ENCODE measurements around the gene RHBG. TPM values are rescaled to one million over a fixed set of nuclear protein-coding genes. Genes with fewer than 3 reads are reported as not detected.

The RHBG gene
- total RNA-seq, 1 experiment from 2014 or later = 1.5 TPM

DNA sequence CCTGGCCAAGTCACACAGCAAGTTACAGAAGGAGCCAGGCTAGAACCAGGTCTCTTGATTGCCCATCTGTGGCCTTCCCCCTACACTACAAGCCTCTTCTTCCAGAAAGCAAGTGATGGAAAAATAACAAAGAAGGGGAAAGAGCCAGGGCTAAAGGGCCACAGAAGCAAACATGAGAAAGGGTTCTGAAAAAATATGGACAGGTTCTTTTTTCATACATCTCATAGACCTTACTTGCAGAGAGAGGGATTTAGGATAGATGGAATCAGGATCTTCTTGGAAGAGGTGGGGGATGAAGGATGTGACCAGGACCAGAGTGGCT, 3.2 kb downstream of the RHBG start:
- Histone ChIP-seq H3K23me2 (ENCODE audit: insufficient read length, low read depth, low read length, poor library complexity, severe bottlenecking) (peaks cover 4% of the 10 kb centered on the region), H4K8ac (replicated peaks; ENCODE audit: insufficient read length, low read depth, low read length) (no peak overlapping the region), H2BK120ac (ENCODE audit: low read depth, low read length, poor library complexity, severe bottlenecking) (no peak overlapping the region), H3K23ac (ENCODE audit: insufficient read length, low read depth, low read length) (no peak overlapping the region), H3K18ac (ENCODE audit: insufficient read length, low read depth, low read length) (no peak overlapping the region), H3K14ac (ENCODE audit: insufficient read depth, low read length) (no peak overlapping the region), H3K27me3 (ENCODE audit: insufficient read depth, low read length) (no peaks in the 10 kb centered on the region; the same call in 1 of the 2 replicates), H4K20me1 (ENCODE audit: control insufficient read depth, insufficient read depth, insufficient read length) (no peaks in the 10 kb centered on the region), H3K79me1 (ENCODE audit: insufficient read depth, low read depth, low read length, poor library complexity, severe bottlenecking) (no peaks in the 10 kb centered on the region), H2AK5ac (ENCODE audit: insufficient read length, low read length) (no peak overlapping the region), H3T11ph (ENCODE audit: low read length) (no peak overlapping the region), H3K4me2 (ENCODE audit: insufficient read depth, insufficient read length, low read length) (no peak overlapping the region), H3K79me2 (ENCODE audit: insufficient read depth, low read length) (no peaks in the 10 kb centered on the region), H2BK12ac (ENCODE audit: insufficient read length, low read depth, low read length) (no peak overlapping the region), H2BK5ac (ENCODE audit: insufficient read length, low read length) (no peak overlapping the region), H2AFZ (ENCODE audit: low read length) (no peak overlapping the region), H3K56ac (ENCODE audit: insufficient read length, low read depth, low read length) (no peak overlapping the region), H2BK15ac (ENCODE audit: low read depth, low read length) (no peak overlapping the region), H3K4ac (ENCODE audit: low read depth, low read length) (no peak overlapping the region), H3K27ac (ENCODE audit: insufficient read length, low read depth, low read length) (no peak overlapping the region), H4K5ac (ENCODE audit: insufficient read length, low read depth, low read length) (no peak overlapping the region), H2BK20ac (ENCODE audit: low read depth, low read length, poor library complexity, severe bottlenecking) (no peak overlapping the region), H3K9ac (ENCODE audit: extremely low read depth, insufficient read length, low read length) (no peak overlapping the region), H3K4me1 (ENCODE audit: insufficient read depth, low read length) (no peaks in the 10 kb centered on the region), H4K91ac (ENCODE audit: insufficient read length, low read depth, low read length) (no peak overlapping the region), H3K9me3 (ENCODE audit: control insufficient read depth, low read depth, low read length) (no peaks in the 10 kb centered on the region)
- no peak for TF ChIP-seq CTCF (conservative IDR thresholded peaks at IDR 0.05)
- no peak for DNase-seq
- H3K4me3 Mint-ChIP-seq = no peak overlapping the region
- H3K4me1 Mint-ChIP-seq = peaks cover 8 to 18% of the 10 kb centered on the region in 2 experiments
- peaks cover 48% of the 10 kb centered on the region for H3K27me3 Mint-ChIP-seq (ENCODE audit: low read depth)
- H3K9me3 Mint-ChIP-seq = no peaks in the 10 kb centered on the region
- no peak overlapping the region for H3K27ac Mint-ChIP-seq
- H3K36me3 Mint-ChIP-seq (ENCODE audit: insufficient read depth in 1 of 3, low read depth in 3 of 3) = no peaks in the 10 kb centered on the region; a peak in 1 of 7 replicates
